DMS79 (cell line): ENCODE results near the gene SLCO3A1.
"Not testable (repeated sequence)": the region's sequence is repeated elsewhere in the genome, so short reads cannot be mapped to it uniquely, and the experiment has no call there.

Experiments used
- DNase-seq: peaks from one replicate; lab custom pipeline; 2025; lab: John Stamatoyannopoulos, UW

Gene SLCO3A1

DNA sequence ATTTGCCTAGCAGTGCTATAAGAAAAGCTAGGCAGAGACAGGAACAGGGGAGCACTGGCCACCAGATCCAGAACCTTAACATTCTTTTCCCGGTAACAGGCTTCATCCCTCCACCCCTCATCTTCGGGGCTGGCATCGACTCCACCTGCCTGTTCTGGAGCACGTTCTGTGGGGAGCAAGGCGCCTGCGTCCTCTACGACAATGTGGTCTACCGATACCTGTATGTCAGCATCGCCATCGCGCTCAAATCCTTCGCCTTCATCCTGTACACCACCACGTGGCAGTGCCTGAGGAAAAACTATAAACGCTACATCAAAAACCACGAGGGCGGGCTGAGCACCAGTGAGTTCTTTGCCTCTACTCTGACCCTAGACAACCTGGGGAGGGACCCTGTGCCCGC, 309.1 kb downstream of the SLCO3A1 start:
- DNase-seq: no peak

DNA sequence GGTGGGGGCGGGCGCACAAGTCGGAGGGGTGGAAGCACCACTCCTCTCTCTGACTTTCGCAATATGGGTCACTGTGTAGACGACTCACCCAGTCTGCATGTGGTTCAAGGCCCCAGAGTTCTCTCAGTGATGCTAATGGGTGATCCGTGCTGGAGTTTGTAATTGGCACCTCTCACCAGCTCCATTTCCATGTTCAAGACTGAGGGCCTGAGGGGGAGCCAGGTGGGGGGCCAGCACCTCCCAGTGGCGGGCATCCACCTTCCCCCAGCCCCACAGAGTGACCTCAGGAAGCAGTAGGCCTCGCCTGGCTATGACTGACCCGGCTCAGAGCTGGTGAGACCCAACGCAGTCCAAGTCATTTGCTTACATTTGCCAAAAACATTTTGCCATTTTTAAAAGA, 310.1 kb downstream of the SLCO3A1 start:
- DNase-seq: no peak

DNA sequence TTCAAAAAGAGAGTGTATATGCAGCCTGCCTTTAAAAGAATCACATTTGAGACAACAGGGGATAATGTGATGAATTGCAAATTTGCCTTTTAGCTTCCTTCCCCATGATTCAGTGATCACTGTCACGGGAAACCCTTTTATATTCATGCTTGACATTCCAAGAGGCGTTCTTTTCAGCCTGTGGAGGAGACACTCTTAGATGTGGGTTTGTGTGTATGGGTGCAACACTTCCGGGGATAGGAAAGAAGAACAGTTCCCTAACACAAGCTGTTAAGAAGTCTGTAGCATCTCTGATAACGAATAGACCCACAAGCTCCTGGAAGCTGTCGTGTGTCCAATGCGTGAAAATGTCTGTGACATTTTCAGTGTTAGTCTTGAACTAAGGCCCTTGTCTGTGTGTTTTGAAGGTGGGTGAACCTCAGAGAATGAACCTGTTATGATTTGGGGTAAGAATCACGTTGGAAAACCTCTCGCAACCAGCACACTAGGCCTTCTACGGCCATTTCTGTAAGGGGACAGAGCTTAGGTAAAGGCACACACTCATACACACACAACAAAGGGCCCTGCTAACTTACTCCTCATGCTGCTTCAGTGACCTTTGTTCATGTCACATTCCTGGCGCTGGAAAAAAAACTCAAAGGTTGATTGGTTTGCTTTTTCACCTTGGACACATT, 311.0 kb downstream of the SLCO3A1 start:
- DNase-seq: no peak

DNA sequence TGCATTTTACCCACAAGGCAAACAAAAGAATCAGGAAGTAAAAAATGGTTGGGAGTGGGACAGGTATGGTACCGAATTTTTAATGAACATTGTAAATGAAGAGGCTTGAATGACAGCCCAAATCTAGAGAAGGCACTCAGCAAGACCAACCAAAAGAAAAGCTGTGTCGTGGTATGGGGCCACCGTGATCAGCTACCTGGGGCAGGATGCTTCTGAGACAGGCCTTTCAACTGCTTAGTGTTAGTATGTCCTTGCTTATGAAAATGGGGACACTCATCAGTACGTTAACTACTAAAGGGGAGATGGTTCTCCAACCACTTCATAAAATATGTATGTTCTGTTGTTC, 311.5 kb downstream of the SLCO3A1 start:
- DNase-seq: no peak

DNA sequence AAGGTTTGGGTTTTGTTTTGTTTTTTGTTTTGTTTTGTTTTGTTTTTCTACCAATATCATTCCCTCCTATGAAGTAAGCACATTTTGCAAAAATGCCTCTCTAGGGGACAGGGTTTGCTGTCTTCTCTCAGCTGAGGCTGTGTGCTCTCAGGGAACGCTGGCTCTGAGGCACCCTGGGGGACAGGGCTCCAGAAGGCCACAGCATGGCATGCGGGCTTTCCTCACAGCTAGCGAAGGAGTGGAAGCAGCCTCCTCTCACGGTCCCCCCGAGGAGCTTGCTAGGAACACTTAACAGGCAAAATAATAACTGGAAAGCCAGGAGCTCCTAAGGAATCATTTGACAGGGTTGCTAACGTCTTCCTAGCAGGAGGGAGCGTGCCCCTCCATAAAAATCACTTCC, 312.5 kb downstream of the SLCO3A1 start:
- DNase-seq: no peak

DNA sequence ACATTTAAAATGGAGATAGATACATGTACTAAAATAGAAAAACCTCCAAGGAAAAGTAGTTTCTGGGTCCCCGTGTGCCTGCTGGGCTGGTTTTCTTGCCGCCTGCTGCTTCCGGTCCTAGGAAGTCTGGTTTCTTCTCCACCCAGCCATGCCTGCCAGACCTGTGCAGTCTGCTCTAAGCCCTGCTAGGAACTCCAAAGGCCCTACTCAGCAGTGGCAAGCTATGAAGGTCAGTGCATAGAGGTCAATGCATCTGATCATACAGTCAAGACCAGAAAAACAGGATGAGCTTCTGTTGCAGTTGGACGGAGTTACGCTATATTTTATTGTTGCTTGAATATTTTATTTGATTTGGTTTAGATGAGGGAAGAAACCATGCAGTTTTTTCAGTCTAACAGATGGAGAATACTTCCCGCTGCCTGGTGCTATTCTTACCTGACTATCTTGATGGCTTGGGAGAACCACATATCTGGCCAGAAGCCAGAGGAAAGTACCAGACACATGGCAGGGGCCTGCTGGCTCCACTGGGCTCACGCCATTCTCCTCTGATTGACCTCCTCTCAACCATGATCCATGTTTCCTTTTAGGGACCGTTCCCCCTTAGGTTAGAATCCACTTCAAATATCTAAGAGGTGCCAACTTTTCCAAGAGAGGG, 313.4 kb downstream of the SLCO3A1 start:
- peak; percentile 13 for DNase-seq

DNA sequence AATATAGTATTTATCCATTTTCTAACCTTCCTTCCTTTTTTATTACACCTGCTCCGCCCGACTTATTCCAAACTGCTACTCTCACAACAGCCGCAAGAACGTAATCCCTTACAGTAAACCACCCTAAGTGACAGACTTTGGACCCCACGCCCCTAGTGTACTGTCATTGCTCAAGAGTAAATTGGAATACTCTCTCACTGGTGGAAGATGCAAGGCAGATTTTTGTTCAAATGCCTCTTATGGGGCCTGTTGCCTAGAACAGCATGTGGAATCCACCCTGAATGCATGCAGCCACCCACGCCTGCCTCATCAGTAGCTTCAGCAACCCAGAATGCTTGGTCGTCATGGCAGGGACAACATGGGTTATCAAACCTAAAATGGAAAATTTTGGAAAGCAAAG, 313.9 kb downstream of the SLCO3A1 start:
- DNase-seq: no peak

DNA sequence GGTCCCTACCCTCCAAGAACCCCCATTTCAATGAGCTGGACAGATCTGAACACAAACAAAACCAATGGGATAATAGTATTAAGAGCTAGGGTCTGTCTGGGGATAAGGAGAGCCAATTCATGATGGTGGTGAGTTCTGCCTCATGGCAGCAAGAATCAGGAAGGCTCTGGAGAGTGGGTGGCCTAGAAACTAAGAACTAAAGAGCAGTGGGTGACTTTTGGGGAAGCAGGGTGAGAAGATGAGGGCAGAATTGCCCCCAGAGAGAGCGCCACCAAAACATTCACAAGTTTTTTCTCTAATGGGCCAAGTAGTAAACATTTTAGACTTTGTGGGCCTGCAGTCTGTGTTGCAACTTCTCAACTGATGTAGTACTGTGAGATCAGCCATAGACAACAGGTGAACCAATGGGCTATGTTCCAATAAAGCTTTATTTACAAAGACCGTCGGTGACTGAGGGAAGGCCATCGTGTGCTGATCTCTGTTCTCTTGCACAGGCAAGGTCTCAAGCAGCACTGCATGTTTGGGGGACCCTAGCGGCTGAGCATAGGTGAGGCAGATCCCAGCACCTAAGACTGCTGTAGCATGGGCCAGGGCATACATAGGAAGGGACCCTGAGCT, 314.7 kb downstream of the SLCO3A1 start:
- no peak for DNase-seq

DNA sequence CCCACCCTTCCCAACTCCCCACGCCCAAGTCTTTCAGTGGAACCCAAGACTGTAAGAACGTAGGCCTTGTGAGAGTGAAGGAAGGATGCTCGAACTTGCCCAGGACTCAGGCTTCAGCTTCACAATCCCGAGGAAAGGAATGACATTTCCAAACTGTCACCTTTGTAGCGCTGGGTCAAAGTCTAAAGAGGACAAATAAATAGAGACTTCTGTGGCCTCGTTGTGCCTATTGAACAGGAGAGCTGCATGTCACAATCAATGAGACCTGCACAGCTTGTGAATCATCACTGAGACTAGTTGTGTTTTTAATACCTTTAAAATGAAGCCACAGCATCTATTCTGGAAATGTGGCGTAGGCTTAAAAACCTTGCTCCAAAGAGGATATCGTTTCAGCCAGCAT, 317.4 kb downstream of the SLCO3A1 start:
- DNase-seq: no peak

DNA sequence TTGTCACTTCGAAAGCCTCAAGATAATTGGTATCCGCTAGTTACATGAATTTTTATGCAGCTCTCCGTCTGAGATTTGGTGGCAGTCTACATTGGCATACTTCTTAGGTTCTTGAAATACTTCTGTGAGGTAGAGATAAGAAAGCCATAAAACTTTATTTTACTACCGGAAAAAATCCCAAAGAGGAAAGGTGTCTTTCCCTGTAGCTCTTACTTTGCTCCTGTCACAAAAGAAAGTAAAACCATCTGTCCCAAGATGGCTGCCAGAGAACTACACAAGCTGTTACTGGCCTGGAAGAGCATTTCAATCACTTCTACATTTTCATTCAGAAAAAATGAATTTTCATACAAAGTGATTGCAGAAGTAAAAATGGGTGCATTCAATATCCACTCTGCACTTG, 325.4 kb downstream of the SLCO3A1 start:
- no peak for DNase-seq

DNA sequence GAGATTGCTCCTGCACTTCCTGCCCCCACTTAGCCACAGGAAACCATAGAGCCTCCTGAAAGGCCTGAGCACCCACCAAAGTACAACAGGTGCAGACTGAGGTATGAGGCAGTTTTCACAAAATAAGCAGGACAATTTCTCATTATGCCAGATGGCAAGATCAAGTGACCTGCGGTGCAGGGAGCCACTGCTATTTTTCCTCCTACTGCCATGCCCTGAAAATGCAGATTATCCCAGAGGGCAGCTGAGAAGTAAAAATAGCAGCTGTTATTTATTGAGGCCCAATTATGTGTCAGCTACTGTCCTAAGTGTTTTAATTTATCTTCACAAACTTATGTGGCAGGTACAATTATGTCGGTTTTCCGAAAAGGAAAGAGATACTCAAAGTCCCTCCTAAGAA, 330.6 kb downstream of the SLCO3A1 start:
- no peak for DNase-seq

DNA sequence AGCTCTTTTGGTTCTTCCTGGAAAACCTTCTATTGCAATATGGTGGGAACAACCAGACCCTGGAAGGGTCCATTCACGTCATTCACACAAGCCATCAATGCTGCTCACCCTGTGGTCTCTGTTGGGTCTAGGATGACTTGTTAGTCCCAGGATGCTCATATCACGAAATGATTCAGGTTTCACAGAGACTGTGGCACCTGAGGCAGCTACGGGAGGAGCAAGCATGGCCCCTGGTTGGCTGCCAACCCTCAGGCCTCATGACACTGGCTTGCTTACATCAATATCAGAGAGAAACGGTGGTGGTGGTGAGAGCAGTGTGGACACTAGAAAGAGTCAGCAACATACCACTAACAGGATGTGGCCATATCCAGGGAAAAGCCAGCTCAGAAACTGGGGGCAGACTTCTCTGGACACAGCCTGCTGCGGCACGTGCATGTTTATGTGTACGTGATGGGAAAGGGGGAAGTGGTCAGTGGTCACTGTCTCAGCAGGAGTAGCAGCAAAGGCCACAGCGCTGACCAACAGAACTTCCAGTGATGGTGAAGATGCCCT, 331.2 kb downstream of the SLCO3A1 start:
- no peak for DNase-seq

DNA sequence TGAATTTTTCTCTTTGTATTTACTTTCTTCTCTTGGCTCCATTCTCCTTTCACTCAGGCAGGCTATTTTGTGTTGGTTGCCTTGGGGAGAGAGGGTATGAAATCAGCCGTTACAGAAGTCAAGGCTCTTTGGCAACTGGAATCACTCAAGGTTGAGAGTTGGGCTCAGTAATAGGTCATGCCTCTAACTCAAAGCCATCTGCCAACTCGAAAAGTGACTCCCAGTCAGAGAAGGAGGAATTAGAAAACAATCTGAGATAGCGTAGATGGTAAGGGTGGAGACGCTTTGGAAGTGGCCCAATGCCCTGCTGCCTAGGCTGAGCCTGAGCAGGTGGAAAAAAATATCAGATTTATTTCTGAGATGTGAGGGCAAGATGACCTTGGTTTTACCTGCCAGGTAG, 334.5 kb downstream of the SLCO3A1 start:
- peak; percentile 44 for DNase-seq

DNA sequence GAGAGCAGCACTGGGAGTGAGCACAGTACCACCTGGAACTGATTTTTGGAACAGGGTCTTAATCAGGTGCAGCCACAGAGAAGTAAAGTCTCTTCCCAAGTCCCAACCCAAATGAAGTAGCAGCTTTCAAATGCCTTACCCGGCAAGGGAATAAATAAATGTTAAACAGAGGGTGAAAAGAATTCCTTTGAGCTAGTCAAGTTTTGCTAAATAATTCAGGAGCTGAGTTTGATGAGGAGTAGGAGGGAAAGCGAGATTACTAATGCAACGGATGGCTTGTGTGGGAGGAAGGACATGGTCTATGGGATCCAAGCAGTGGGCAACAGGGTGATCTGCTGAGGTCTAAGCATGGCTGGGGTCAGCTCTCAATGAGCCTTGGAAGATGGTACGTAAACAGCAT, 335.7 kb downstream of the SLCO3A1 start:
- DNase-seq: no peak

DNA sequence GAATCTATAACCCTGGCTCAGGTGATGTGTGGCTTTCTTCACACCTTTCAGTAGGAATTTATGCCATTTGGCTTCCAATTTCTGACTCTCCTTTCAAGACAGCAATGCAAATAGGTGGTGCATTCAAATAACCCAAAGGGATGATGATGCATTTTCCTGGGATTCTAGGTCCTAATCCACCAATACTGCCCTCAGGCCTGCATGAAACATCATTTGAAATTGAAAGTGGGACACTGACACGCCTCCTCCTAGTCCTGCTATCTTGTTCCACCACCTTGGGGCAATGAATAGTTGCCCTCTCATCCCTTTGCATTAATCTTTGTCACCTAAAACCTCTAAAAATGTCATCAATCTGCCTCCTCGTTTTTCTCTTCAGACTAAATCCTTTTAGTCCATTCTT, 341.7 kb downstream of the SLCO3A1 start:
- DNase-seq: no peak

DNA sequence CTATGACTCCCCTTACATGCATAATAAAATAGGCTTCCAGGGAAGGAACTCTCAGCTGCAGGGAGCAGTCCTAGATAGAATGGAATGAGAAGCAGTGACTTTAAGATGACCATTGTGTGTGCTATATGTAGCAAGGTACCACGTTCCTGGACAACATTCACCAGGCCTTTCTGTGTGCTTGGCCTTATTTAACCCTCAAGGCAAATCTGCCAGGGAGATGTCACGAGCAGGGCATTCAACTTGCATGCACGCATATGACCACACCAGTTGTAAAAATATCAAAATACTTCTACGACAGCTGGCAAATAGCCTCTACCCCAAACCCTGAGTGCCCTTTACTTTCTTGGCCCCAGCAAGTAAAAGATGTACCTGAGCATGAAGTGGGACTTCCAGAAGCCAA, 342.8 kb downstream of the SLCO3A1 start:
- DNase-seq: no peak

DNA sequence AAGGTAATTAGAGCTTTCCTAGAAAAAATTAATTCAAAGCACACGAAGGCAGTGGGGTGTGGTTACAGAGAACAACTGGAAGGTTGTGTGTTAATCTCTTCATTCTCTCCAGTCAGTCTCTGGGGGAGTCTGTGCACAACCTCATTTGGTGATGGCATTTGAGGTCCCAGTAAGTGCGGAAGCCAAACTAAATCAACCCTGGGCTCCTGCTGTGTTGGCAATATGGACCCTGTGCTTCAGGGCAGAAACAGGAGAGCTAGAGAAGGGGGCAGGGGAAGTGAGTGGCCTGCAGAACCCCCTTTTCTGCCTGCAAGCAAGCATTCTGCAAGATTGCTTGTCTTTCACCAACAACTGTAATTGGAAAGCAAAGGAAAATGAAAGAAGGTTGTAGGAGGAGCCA, 344.2 kb downstream of the SLCO3A1 start:
- no peak for DNase-seq

DNA sequence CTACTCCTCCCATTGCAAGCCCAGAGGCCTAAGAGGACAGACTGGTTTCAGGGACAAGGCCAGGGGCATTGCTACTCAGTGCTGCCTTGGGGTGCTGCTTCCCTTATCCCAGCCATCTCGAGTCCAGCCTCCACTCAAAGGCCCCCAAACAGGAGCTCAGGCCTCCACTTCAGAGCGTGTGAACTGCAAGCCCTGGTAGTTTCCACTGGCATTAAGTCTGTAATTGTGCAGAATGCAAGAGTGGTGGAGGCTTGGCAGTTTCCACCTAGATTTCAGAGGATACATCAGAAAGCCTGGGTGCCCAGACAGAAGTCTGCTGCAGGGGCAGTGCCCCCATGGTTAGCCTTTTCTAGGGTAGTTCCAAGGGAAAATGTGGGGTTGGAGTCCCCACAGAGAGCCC, 347.4 kb downstream of the SLCO3A1 start:
- no peak for DNase-seq

DNA sequence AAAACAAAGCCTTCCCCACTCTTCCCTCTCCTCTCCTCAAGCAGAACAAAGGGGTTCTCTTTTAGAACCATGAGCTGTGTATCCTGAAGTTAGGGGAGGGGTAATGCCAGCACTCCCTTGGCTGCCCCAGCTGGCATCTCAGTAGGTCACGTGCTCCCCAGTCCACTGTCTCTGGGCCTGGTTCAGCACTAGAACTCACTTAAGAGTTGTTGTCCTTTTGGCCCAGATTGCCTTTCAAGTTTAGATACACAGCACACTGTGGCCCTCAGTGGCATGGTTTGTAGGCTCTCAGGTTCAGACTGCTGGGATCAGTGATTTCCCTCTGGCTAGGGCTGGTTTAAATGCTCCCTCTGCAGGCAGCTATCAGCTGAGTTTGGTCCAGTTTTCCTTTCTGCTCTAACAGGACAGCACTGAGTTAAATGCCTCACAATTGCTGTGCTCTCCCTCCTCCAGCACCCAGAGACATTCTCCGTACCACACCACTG, 351.8 kb downstream of the SLCO3A1 start:
- DNase-seq: no peak

DNA sequence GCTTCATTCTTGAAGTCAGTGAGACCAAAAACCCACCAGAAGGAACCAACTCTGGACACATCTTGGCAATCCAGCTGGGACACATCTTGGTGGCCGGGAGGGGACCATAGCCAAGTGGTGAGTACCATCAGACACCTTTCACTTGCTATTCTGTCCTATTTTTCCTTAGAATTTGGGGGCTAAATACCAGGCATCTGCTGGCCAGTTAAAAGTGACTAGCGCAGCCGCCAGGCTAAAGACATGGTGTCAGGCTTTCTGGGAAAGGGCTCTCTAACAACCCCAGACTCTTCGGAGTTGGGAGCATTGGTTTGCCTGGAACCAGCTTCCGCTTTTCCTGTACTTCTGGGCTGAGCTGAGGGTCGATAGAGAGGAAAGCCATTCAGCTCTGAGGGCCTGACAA, 354.1 kb downstream of the SLCO3A1 start:
- DNase-seq: not testable (repeated sequence)
